SJCRH30 (cell line): Measurements from ENCODE around the gene FNIP2. TPM values are rescaled to one million over a fixed set of nuclear protein-coding genes. Genes with fewer than 3 reads are reported as not detected.
"Not testable (repeated sequence)": the region's sequence is repeated elsewhere in the genome, so short reads cannot be mapped to it uniquely, and the experiment has no call there.

Source experiments
- DNase-seq, 2 experiments: peaks; one replicate each; pipeline ENCODE4 v3.0.0-alpha.2; 2015 to 2020
- H3K27ac ChIP-seq: fragments of 250-450 bp; sonication (Bioruptor Pico); 2 replicates; pipeline ENCODE4 v1.5.1; 2020; ENCODE audit warnings: mild to moderate bottlenecking, moderate library complexity
- H3K27me3 ChIP-seq: fragments of 250-450 bp; sonication (Bioruptor Pico); 2 replicates; pipeline ENCODE4 v1.5.1; 2020; ENCODE audit warnings: mild to moderate bottlenecking, moderate library complexity
- H3K36me3 ChIP-seq: fragments of 250-450 bp; sonication (Bioruptor Pico); 2 replicates; pipeline ENCODE4 v1.5.1; 2020; ENCODE audit warnings: mild to moderate bottlenecking, moderate library complexity
- H3K4me1 ChIP-seq: fragments of 250-450 bp; sonication (Bioruptor Pico); 2 replicates; pipeline ENCODE4 v1.5.1; 2020; ENCODE audit warnings: mild to moderate bottlenecking, moderate library complexity
- H3K4me3 ChIP-seq: fragments of 250-450 bp; sonication (Bioruptor Pico); 2 replicates; pipeline ENCODE4 v1.5.1; 2020; ENCODE audit warnings: mild to moderate bottlenecking, moderate library complexity
- H3K9me3 ChIP-seq: fragments of 250-450 bp; sonication (Bioruptor Pico); replicated peaks from 2 replicates; pipeline ENCODE4 v1.5.1; 2020; ENCODE audit warnings: mild to moderate bottlenecking, moderate library complexity
- total RNA-seq: library from RNA; depleted of rRNA; stranded (reverse); fragments of >200 nt; shearing (Covaris generic); gene quantifications from 2 replicates; pipeline ENCODE4 v1.2.3, GENCODE V29; 2014

FNIP2 gene
- total RNA-seq, 1 experiment from 2014 or later: 18.4 TPM

DNA sequence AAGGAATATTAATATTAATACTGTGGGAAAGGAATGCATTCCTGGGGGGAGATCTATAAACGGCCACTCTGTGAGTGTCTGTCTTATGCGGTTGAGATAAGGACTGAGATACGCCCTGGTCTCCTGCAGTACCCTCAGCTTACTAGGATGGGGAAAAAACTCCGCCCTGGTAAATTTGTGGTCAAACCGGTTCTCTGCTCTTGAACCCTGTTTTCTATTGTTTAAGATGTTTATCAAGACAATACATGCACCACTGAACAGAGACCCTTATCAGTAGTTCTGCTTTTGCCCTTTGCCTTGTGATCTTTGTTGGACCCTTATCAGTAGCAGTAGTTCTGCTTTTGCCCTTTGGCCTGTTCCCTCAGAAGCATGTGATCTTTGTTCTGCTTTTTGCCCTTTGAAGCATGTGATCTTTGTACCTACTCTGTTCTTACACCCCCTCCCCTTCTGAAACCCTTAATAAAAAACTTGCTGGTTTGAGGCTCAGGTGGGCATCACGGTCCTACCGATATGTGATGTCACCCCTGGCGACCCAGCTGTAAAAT, 151.7 kb downstream of the FNIP2 start:
- not testable (repeated sequence) for H3K27ac ChIP-seq, DNase-seq, H3K9me3 ChIP-seq, H3K36me3 ChIP-seq, H3K4me3 ChIP-seq, H3K27me3 ChIP-seq, H3K4me1 ChIP-seq

GRCh38 chr4:158927774-158928173, 158.9 kb downstream of the FNIP2 start:
- H3K27ac ChIP-seq, H3K4me1 ChIP-seq, H3K36me3 ChIP-seq, H3K9me3 ChIP-seq, H3K27me3 ChIP-seq, H3K4me3 ChIP-seq, DNase-seq: not testable (repeated sequence)

DNA sequence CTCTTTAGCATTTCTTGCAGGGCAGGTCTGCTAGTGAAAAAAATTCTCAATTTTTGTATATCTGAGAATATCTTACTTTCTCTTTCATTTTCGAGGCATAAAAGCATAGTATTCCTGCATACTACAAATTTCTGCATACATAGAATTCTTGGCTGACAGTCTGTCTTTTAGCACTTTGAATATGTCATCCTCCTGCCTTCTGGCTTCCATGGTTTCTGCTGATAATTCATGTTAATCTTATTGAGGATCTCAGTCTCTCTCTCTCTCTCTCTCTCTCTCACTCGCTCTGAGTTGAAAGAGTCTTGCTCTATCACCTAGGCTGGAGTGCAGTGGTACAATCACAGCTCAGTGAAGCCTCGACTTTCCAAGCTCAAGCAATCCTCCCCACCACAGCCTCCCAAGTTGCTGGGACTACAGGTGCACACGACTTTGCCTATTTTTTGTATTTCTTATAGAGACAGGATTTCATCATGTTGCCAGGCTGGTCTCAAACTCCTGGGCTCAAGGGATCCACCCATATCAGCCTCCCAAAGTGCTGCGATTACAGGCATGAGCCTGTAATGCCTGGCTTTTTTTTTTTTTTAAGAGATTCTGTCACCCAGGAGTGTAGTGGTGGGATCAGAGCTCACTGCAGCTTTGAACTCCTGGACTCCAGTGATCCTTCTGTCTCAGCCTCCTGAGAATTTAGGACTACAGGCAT, 161.3 kb downstream of the FNIP2 start:
- Histone ChIP-seq H3K4me3 (no peak overlapping the region), H3K27me3 (no peaks in the 10 kb centered on the region)

DNA sequence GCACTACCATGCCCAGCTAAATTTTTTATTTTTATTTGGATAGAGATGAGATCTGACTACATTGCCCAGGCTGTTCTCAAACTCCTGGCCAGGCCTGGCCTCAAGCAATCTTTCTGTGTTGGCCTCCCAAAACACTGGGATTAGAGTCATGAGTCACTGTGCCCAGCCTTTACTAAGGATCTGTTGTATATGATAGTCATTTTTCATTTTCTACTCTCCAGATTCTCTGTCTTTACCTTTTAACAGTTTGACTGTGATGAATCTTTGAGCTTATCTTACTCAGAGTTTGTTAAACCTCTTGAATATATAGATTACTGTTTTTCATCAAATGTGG, 161.8 kb downstream of the FNIP2 start:
- H3K4me3 ChIP-seq: no peak overlapping the region
- no peaks in the 10 kb centered on the region for H3K4me1 ChIP-seq
- DNase-seq: no peak
- no peak overlapping the region for H3K27ac ChIP-seq
- no peaks in the 10 kb centered on the region for H3K9me3 ChIP-seq
- H3K36me3 ChIP-seq: no peaks in the 10 kb centered on the region
- no peaks in the 10 kb centered on the region for H3K27me3 ChIP-seq

More for the DNA sequence above, 161.3 kb downstream of the FNIP2 start:
- Histone ChIP-seq H3K36me3 (no peaks in the 10 kb centered on the region), H3K9me3 (no peaks in the 10 kb centered on the region), H3K27ac (no peak overlapping the region), H3K4me1 (no peaks in the 10 kb centered on the region)
- DNase-seq: no peak

- Histone ChIP-seq H3K4me1 (no peaks in the 10 kb centered on the region), H3K27me3 (no peaks in the 10 kb centered on the region)
- no peak for DNase-seq
These were observed 164.4 kb downstream of the FNIP2 start for GRCh38 chr4:158933236-158933635.

DNA sequence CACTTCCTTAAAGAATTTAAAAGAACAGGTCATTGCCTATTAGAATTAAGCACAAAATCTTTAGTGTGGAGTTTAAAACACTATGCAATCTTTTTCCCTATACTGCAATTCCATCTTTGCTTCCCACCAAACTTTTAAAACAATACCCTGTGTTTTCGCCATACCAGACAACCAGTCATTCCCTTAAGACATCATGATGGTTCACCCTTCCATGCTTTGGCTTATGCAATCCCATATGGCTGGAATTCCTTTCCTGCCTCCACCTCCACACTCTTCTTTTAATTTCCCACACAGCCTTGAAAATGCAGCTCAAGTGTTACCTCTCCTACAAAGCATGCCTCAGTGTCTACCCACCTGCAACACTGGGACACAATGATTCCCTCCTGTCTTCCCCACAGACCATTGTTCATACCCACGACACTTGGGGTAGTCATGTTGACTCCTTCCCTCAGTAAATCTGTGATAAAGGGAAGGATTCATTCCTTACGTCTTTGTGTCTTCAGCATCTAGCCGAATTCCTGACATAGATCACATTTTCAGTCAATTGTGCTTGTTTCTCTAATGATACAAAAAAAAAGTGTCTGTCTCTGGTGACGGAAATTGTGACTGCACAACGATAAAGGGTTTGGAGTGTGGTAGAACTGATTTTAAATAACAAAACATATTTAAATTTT, 166.3 kb downstream of the FNIP2 start:
- H3K4me1 ChIP-seq: no peaks in the 10 kb centered on the region
- no peak overlapping the region for H3K27ac ChIP-seq
- DNase-seq: no peak
- H3K9me3 ChIP-seq: no peaks in the 10 kb centered on the region
- H3K4me3 ChIP-seq: no peak overlapping the region
- H3K36me3 ChIP-seq: no peaks in the 10 kb centered on the region
- H3K27me3 ChIP-seq: no peaks in the 10 kb centered on the region

More at GRCh38 chr4:158933236-158933635, 164.4 kb downstream of the FNIP2 start:
- H3K9me3 ChIP-seq: no peaks in the 10 kb centered on the region
- no peak overlapping the region for H3K4me3 ChIP-seq
- H3K27ac ChIP-seq: no peak overlapping the region
- no peaks in the 10 kb centered on the region for H3K36me3 ChIP-seq

- H3K4me1 ChIP-seq: no peaks in the 10 kb centered on the region
- H3K27me3 ChIP-seq: no peaks in the 10 kb centered on the region
- H3K4me3 ChIP-seq: no peak overlapping the region
- no peak overlapping the region for H3K27ac ChIP-seq
- no peaks in the 10 kb centered on the region for H3K36me3 ChIP-seq
- H3K9me3 ChIP-seq: no peaks in the 10 kb centered on the region
- no peak for DNase-seq
These were observed 167.4 kb downstream of the FNIP2 start for GRCh38 chr4:158936238-158936637.

DNA sequence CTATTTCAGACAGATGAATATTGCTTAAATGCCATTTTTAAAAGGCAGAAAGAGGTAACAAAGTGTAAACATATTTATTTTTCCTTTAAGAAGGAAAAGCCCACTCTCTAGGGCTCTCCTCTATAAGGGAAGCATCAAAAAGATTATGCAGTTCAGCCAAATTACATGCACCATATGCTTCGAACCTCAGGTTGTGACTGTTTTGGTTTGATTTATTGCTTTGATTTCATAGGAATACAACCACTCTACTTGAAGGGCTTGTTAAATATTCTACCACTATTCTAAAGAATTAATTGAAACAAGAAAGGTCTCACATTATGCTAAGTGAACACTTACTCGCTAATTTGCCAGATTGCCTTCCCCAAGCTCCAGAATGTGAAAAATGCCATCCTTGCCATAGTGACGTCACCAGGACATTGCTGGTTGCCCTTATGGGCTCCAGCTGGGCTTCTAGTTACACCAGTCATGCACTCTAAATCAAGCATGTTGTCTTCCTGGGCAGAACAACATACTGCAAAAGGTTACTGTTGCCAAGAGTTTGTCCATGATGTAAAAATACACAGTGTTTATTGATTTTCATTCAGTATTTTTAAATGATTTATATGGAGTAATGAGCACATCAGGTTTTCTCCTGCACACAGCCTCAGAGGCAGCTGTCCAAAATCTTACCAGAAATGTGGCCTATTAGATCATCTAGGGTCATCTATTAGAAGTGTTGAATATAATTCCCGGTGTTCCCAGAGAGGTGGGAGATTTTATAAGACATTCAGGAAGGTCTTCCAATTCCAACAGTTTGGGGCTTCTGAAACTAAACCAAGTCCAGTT, 169.6 kb downstream of the FNIP2 start:
- Histone ChIP-seq H3K4me3 (no peak overlapping the region), H3K9me3 (no peaks in the 10 kb centered on the region), H3K4me1 (no peaks in the 10 kb centered on the region), H3K27me3 (no peaks in the 10 kb centered on the region), H3K27ac (no peak overlapping the region), H3K36me3 (no peaks in the 10 kb centered on the region)
- no peak for DNase-seq

DNA sequence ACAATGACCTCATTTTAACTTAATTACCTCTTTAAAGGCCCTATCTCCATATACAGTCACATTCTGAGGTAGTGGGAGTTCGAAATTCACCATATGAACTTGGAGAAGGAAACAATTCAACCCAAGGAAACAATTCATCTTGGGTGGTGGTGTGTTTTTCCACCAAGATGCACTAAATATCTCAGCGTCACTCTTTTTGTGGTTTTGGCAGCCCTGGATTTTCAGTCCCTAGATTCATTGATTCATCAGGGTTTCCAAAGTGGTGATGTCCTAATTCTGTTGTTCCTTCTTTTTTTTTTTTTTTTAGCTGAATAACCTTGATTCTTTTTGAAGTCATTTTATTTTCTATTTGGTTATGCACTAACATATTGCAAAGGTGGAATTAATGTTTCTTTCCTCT, 171.4 kb downstream of the FNIP2 start:
- Histone ChIP-seq H3K27ac (no peak overlapping the region), H3K4me1 (no peaks in the 10 kb centered on the region), H3K36me3 (no peaks in the 10 kb centered on the region), H3K27me3 (no peaks in the 10 kb centered on the region), H3K9me3 (no peaks in the 10 kb centered on the region), H3K4me3 (no peak overlapping the region)
- DNase-seq: no peak

- H3K27me3 ChIP-seq: no peaks in the 10 kb centered on the region
- no peaks in the 10 kb centered on the region for H3K36me3 ChIP-seq
- no peaks in the 10 kb centered on the region for H3K9me3 ChIP-seq
- H3K27ac ChIP-seq: no peak overlapping the region
- no peaks in the 10 kb centered on the region for H3K4me1 ChIP-seq
- no peak for DNase-seq
- H3K4me3 ChIP-seq: no peak overlapping the region
These were observed 172.5 kb downstream of the FNIP2 start for GRCh38 chr4:158941321-158941720.

GRCh38 chr4:158941895-158942294, 173.1 kb downstream of the FNIP2 start:
- no peaks in the 10 kb centered on the region for H3K4me1 ChIP-seq
- H3K36me3 ChIP-seq: no peaks in the 10 kb centered on the region
- H3K27me3 ChIP-seq: no peaks in the 10 kb centered on the region
- no peak for DNase-seq
- H3K9me3 ChIP-seq: no peaks in the 10 kb centered on the region
- no peak overlapping the region for H3K27ac ChIP-seq
- H3K4me3 ChIP-seq: no peak overlapping the region

GRCh38 chr4:158945529-158946108, 176.8 kb downstream of the FNIP2 start:
- H3K9me3 ChIP-seq: no peaks in the 10 kb centered on the region
- no peak for DNase-seq
- H3K4me3 ChIP-seq: no peak overlapping the region
- H3K36me3 ChIP-seq: no peaks in the 10 kb centered on the region
- no peaks in the 10 kb centered on the region for H3K27me3 ChIP-seq
- H3K27ac ChIP-seq: no peak overlapping the region
- no peaks in the 10 kb centered on the region for H3K4me1 ChIP-seq

GRCh38 chr4:158946825-158947224, 178.0 kb downstream of the FNIP2 start:
- Histone ChIP-seq H3K9me3 (no peaks in the 10 kb centered on the region), H3K4me1 (no peaks in the 10 kb centered on the region), H3K36me3 (no peaks in the 10 kb centered on the region), H3K27ac (no peak overlapping the region), H3K4me3 (no peak overlapping the region), H3K27me3 (no peaks in the 10 kb centered on the region)
- DNase-seq: no peak

DNA sequence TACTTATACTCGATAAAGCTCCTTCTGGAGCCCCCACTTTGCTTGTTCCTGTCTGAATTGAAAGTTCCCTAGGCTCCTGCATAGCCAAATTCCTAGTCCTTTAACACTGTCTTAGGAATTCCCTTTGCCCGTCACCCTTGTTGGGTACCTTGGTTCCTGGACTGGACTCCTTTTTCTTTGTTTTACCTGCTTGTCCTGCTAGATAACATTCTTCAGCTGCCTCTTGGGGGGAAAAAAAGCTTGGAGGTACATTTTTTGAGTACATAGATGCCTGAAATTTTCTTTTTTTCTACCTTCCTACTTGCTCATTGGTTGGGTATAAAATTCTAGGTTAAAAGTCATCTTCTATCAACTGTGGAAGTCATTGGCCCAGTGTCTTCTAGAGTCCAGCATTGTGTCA, 179.2 kb downstream of the FNIP2 start:
- H3K36me3 ChIP-seq: no peaks in the 10 kb centered on the region
- H3K4me1 ChIP-seq: no peaks in the 10 kb centered on the region
- no peak overlapping the region for H3K4me3 ChIP-seq
- H3K9me3 ChIP-seq: no peaks in the 10 kb centered on the region; the same call in 1 of the 2 replicates
- H3K27ac ChIP-seq: no peak overlapping the region
- H3K27me3 ChIP-seq: no peaks in the 10 kb centered on the region
- DNase-seq: no peak

GRCh38 chr4:158949099-158949498, 180.3 kb downstream of the FNIP2 start:
- DNase-seq: no peak
- Histone ChIP-seq H3K9me3 (no peaks in the 10 kb centered on the region; the same call in 1 of the 2 replicates), H3K4me1 (no peaks in the 10 kb centered on the region), H3K27ac (no peak overlapping the region), H3K36me3 (no peaks in the 10 kb centered on the region), H3K27me3 (no peaks in the 10 kb centered on the region), H3K4me3 (no peak overlapping the region)
